HCT116 (cell line): Measurements from ENCODE around the gene CCRL2. TPM values are rescaled to one million over a fixed set of nuclear protein-coding genes. Genes with fewer than 3 reads are reported as not detected.

Experiments used
- ATAC-seq: fragments of 200-7000 bp; cut with Tn5 transposase; 2 replicates; pipeline ENCODE4 v1.9.1; 2020; ENCODE audit warnings: mild to moderate bottlenecking, moderate library complexity
- BruUV-seq: library from RNA; stranded (reverse); fragments of 400-500 nt; replicated peaks from 2 replicates; lab custom pipeline; 2021; lab: Mats Ljungman, UMichigan
- CTCF ChIA-PET: fragments of 300-600 bp; sonication (Branson Sonifier 250); formaldehyde crosslinking; loops from one replicate; lab custom pipeline; 2021; ENCODE audit warnings: antibody characterized with exemption; lab: Charles Lee
- POLR2A ChIA-PET: fragments of 300-600, 350-600 bp; sonication (Branson Sonifier 250); formaldehyde crosslinking; loops from one replicate; lab custom pipeline; 2021; ENCODE audit warnings: antibody characterized with exemption; lab: Charles Lee
- RAD21 ChIA-PET, 2 experiments: fragments of 300-600 bp; sonication (Branson Sonifier 250); formaldehyde crosslinking; loops; one replicate each; lab custom pipeline; 2023; ENCODE audit warnings: low total read pairs in 2 of 2; ENCODE audit not compliant: uncharacterized antibody in 2 of 2, unreplicated experiment in 2 of 2, low non-redundant PET in 1 of 2; lab: Charles Lee
- DNase-seq: peaks from one replicate; pipeline ENCODE4 v3.0.0-alpha.2; 2010; ENCODE audit warnings: low read depth, low spot score
- H2AFZ ChIP-seq: fragments of 200-600 bp; shearing (Covaris generic), sonication (generic); 2 replicates; pipeline ENCODE4 v1.6.1; 2017; ENCODE audit warnings: low read depth, mixed run types, mixed read lengths, antibody characterized with exemption, low read length; ENCODE audit not compliant: poor library complexity, severe bottlenecking
- H3K27ac ChIP-seq: 2 replicates; pipeline ENCODE4 v1.5.1; 2012; ENCODE audit warnings: low read depth, low read length
- H3K27me3 ChIP-seq: fragments of 200-600 bp; sonication (generic); 2 replicates; pipeline ENCODE4 v1.6.1; 2016; ENCODE audit warnings: mixed run types, low read length, mixed read lengths; ENCODE audit not compliant: insufficient read depth
- H3K36me3 ChIP-seq, 2 experiments: fragments of 200-500 bp in 1 of 2; fragments of 200-600 bp in 1 of 2; sonication (Bioruptor generic) in 1 of 2; sonication (generic) in 1 of 2; 2 replicates each; pipeline versions ENCODE4 v1.5.1 to v1.6.1; 2014 to 2016; ENCODE audit warnings: low read length in 2 of 2, inconsistent platforms in 1 of 2, mixed read lengths in 1 of 2, mixed run types in 1 of 2; ENCODE audit not compliant: insufficient read depth in 2 of 2, control insufficient read depth in 1 of 2
- H3K4me1 ChIP-seq, 2 experiments: fragments of 200-600 bp in 1 of 2; sonication (generic) in 1 of 2; 2 replicates each; pipeline versions ENCODE4 v1.5.1 to v1.6.1; 2012 to 2017; ENCODE audit warnings: low read length in 2 of 2, inconsistent platforms in 1 of 2, mild to moderate bottlenecking in 1 of 2, mixed read lengths in 1 of 2, mixed run types in 1 of 2, moderate library complexity in 1 of 2; ENCODE audit not compliant: insufficient read depth in 2 of 2, control insufficient read depth in 1 of 2
- H3K4me2 ChIP-seq: fragments of 200-600 bp; sonication (generic); 2 replicates; pipeline ENCODE4 v1.6.1; 2017; ENCODE audit warnings: mixed run types, low read length, mixed read lengths
- H3K4me3 ChIP-seq, 2 experiments: fragments of 200-600 bp in 1 of 2; sonication (generic) in 1 of 2; replicated peaks in 1 of 2; 2 replicates each; pipeline ENCODE4 v1.5.1; 2011 to 2016; ENCODE audit warnings: low read length in 2 of 2, control low read depth in 1 of 2, low read depth in 1 of 2, mild to moderate bottlenecking in 1 of 2, mixed read lengths in 1 of 2, mixed run types in 1 of 2
- H3K79me2 ChIP-seq: fragments of 200-600 bp; sonication (generic); 2 replicates; pipeline ENCODE4 v1.6.1; 2017; ENCODE audit warnings: mild to moderate bottlenecking, mixed run types, low read length, moderate library complexity, mixed read lengths; ENCODE audit not compliant: insufficient read depth
- H3K9ac ChIP-seq: fragments of 200-600 bp; sonication (generic); 2 replicates; pipeline ENCODE4 v1.6.1; 2016; ENCODE audit warnings: low read length, mixed read lengths
- H3K9me2 ChIP-seq: fragments of 200-600 bp; sonication (generic), shearing (Covaris generic); 2 replicates; pipeline ENCODE4 v1.6.1; 2017; ENCODE audit warnings: mixed run types, mild to moderate bottlenecking, moderate library complexity; ENCODE audit not compliant: insufficient read depth
- H3K9me3 ChIP-seq, 2 experiments: fragments of 200-500 bp in 1 of 2; fragments of 200-600 bp in 1 of 2; sonication (Bioruptor generic) in 1 of 2; sonication (generic) in 1 of 2; 2 replicates each; pipeline ENCODE4 v1.6.1; 2014 to 2017; ENCODE audit warnings: low read length in 2 of 2, mixed read lengths in 2 of 2, inconsistent platforms in 1 of 2, low read depth in 1 of 2, mild to moderate bottlenecking in 1 of 2, mixed run types in 1 of 2, moderate library complexity in 1 of 2; ENCODE audit not compliant: control insufficient read depth in 1 of 2, insufficient read depth in 1 of 2
- H4K20me1 ChIP-seq: fragments of 200-600 bp; sonication (generic), shearing (Covaris generic); 2 replicates; pipeline ENCODE4 v1.6.1; 2017; ENCODE audit warnings: mixed run types, mild to moderate bottlenecking, moderate library complexity; ENCODE audit not compliant: insufficient read depth
- CTCF ChIP-seq, 3 experiments: fragments of 200-600 bp in 1 of 3; sonication (generic) in 1 of 3; IDR thresholded peaks in 2 of 3; conservative IDR thresholded peaks in 1 of 3; 2 replicates each; pipeline ENCODE4 v1.5.1; 2012 to 2017; ENCODE audit warnings: low read depth in 2 of 3, low read length in 2 of 3, antibody characterized with exemption in 1 of 3, borderline replicate concordance in 1 of 3, control low read depth in 1 of 3, mild to moderate bottlenecking in 1 of 3, mixed read lengths in 1 of 3, mixed run types in 1 of 3, moderate library complexity in 1 of 3; ENCODE audit not compliant: insufficient read depth in 1 of 3
- EGR1 ChIP-seq: IDR thresholded peaks from 2 replicates; pipeline ENCODE4 v1.6.1; 2012; ENCODE audit warnings: low read depth
- ELF1 ChIP-seq: IDR thresholded peaks from 2 replicates; pipeline ENCODE4 v1.6.1; 2012; ENCODE audit warnings: low read depth, borderline replicate concordance
- EZH2phosphoT487 ChIP-seq: fragments of 200-600 bp; IDR thresholded peaks from 2 replicates; pipeline ENCODE4 v1.6.1; 2018; ENCODE audit warnings: antibody characterized with exemption, borderline replicate concordance
- POLR2A ChIP-seq: IDR thresholded peaks from 2 replicates; pipeline ENCODE4 v1.7.0; 2011; ENCODE audit warnings: borderline replicate concordance; ENCODE audit not compliant: insufficient read depth, insufficient read length; ENCODE audit errors: extremely low read depth
- RAD21 ChIP-seq: IDR thresholded peaks from 2 replicates; pipeline ENCODE4 v1.6.1; 2012; ENCODE audit warnings: low read depth, mild to moderate bottlenecking
- SP1 ChIP-seq: IDR thresholded peaks from 2 replicates; pipeline ENCODE4 v1.6.1; 2012; ENCODE audit warnings: low read depth
- YY1 ChIP-seq: IDR thresholded peaks from 2 replicates; pipeline ENCODE4 v1.6.1; 2011; ENCODE audit warnings: low read length, low read depth, moderate library complexity, mild to moderate bottlenecking; ENCODE audit not compliant: insufficient replicate concordance; ENCODE audit errors: extremely low read depth
- ZBTB33 ChIP-seq: IDR thresholded peaks from 2 replicates; pipeline ENCODE4 v1.6.1; 2011; ENCODE audit warnings: mild to moderate bottlenecking, low read length, moderate library complexity; ENCODE audit not compliant: insufficient replicate concordance; ENCODE audit errors: extremely low read depth
- ZFX ChIP-seq: fragments of 450-650 bp; IDR thresholded peaks from 2 replicates; pipeline ENCODE4 v1.6.1; 2017
- intact Hi-C: fragments of 100-400 bp; cut with micrococcal nuclease; formaldehyde crosslinking; loops from 2 replicates; pipeline ENCODE4 v1.10.0; 2022
- total RNA-seq: library from RNA; stranded (reverse); gene quantifications from one replicate; pipeline ENCODE4 v1.2.1, GENCODE V29; 2021; ENCODE audit not compliant: unreplicated experiment

CCRL2 gene
- total RNA-seq, 1 experiment from 2014 or later: not detected

- ATAC-seq: no peak
- Histone ChIP-seq H3K27me3 (peaks cover 38% of the 10 kb centered on the region), H3K27ac (no peak overlapping the region), H3K4me1 (no peaks in the 10 kb centered on the region), H3K9me2 (no peaks in the 10 kb centered on the region), H3K4me3 (no peak overlapping the region), H3K9me3 (no peaks in the 10 kb centered on the region), H3K36me3 (no peaks in the 10 kb centered on the region), H4K20me1 (no peaks in the 10 kb centered on the region), H3K9ac (no peak overlapping the region), H2AFZ (no peak overlapping the region), H3K4me2 (no peak overlapping the region), H3K79me2 (no peaks in the 10 kb centered on the region)
- BruUV-seq: no TSS peak
- RAD21 ChIA-PET: interaction anchor here in 1 of 2 experiments (1.6 kb wide), 1 partner anchor 93 kb away, joined by 6 read pairs; no protein-coding TSS in a partner anchor
- CTCF ChIA-PET: interaction anchor here (0.7 to 5.6 kb wide), 9 partner anchors 9 to 292 kb away, joined by 3 to 30 read pairs (median 8); partner anchors contain the start of gene CCR1
- DNase-seq: no peak
- TF ChIP-seq CTCF (IDR thresholded peaks at IDR 0.05 in 2 of 3, conservative IDR thresholded peaks at IDR 0.05 in 1 of 3; ENCODE audit: borderline replicate concordance in 1 of 3, insufficient read depth in 1 of 3, low read depth in 2 of 3, low read length in 2 of 3) (no peak), ELF1 (no peak), ZFX (no peak), SP1 (no peak), YY1 (no peak), EGR1 (no peak), ZBTB33 (no peak), EZH2phosphoT487 (no peak), POLR2A (no peak), RAD21 (no peak)
- POLR2A ChIA-PET: no interaction called here
- intact Hi-C loops: loop anchor here (5.0 kb wide), 1 partner anchor 272 kb away; no protein-coding TSS in a partner anchor
Measured at GRCh38 chr3:46369151-46369550, 37.9 kb upstream of the CCRL2 start.
